Activated T-cell treated with anti-CD3 and anti-CD28 coated beads, Interleukin-2, amount 50 U/mL, for 4 hours (primary cell): ENCODE data around the gene ABHD12B. TPM values are rescaled to one million over a fixed set of nuclear protein-coding genes. Genes with fewer than 3 reads are reported as not detected.

Source experiments
- ATAC-seq, 2 donors: fragments of 200-7000 bp; cut with Tn5 transposase; one replicate each; pipeline ENCODE4 v1.10.0; 2021
- DNase-seq: peaks from one replicate; pipeline ENCODE4 v3.0.0-alpha.2; 2020
- H3K27me3 Mint-ChIP-seq: one replicate; pipeline ENCODE4 v1.8.0; 2021; ENCODE audit warnings: low read depth, mixed read lengths
- H3K36me3 Mint-ChIP-seq: one replicate; pipeline ENCODE4 v1.8.0; 2022; ENCODE audit warnings: mixed read lengths; ENCODE audit not compliant: insufficient read depth
- H3K4me1 Mint-ChIP-seq: one replicate; pipeline ENCODE4 v1.8.0; 2021; ENCODE audit warnings: low read depth, mixed read lengths
- H3K4me3 Mint-ChIP-seq: one replicate; pipeline ENCODE4 v1.8.0; 2021; ENCODE audit warnings: mild to moderate bottlenecking, moderate library complexity, mixed read lengths
- H3K9me3 Mint-ChIP-seq: one replicate; pipeline ENCODE4 v1.8.0; 2021; ENCODE audit warnings: mixed read lengths
- total RNA-seq, 3 donors: library from RNA; stranded (reverse); gene quantifications; one replicate each; pipeline ENCODE4 v1.2.1, GENCODE V29; 2021

ABHD12B gene
- total RNA-seq, 3 donors from 2014 or later = not detected

- ATAC-seq (peak; percentile 75 to 78), DNase-seq (peak; percentile 15)
- peaks cover 10% of the 10 kb centered on the region for H3K4me1 Mint-ChIP-seq
- H3K9me3 Mint-ChIP-seq = no peaks in the 10 kb centered on the region
- peak within 1 kb of the TSS; percentile 81 for H3K4me3 Mint-ChIP-seq
- H3K27me3 Mint-ChIP-seq = peaks cover 30% of the 10 kb centered on the region
- no peaks in the 10 kb centered on the region for H3K36me3 Mint-ChIP-seq
These were observed 72.2 kb downstream of the ABHD12B start, which contains the start of gene PYGL for GRCh38 chr14:50943943-50944646. TSS of gene PYGL (minus strand) at chr14:50944483. CDS start at chr14:50944403, 80 bp downstream.

- Mint-ChIP-seq H3K27me3 (peaks cover 30% of the 10 kb centered on the region), H3K4me3 (peak overlapping the region; percentile 81), H3K4me1 (peaks cover 10% of the 10 kb centered on the region), H3K36me3 (no peaks in the 10 kb centered on the region), H3K9me3 (no peaks in the 10 kb centered on the region)
- DNase-seq (no peak), ATAC-seq (peak; percentile 32 to 39)
These were observed 73.0 kb downstream of the ABHD12B start for GRCh38 chr14:50944647-50945413.

GRCh38 chr14:50946234-50946935 is 74.5 kb downstream of the ABHD12B start:
- H3K4me3 Mint-ChIP-seq = no peak overlapping the region
- H3K4me1 Mint-ChIP-seq = peaks cover 10% of the 10 kb centered on the region
- H3K27me3 Mint-ChIP-seq = peaks cover 23% of the 10 kb centered on the region
- ATAC-seq (no peak), DNase-seq (no peak)
- no peaks in the 10 kb centered on the region for H3K9me3 Mint-ChIP-seq
- H3K36me3 Mint-ChIP-seq = no peaks in the 10 kb centered on the region

- Mint-ChIP-seq H3K4me1 (peaks cover 10% of the 10 kb centered on the region), H3K9me3 (no peaks in the 10 kb centered on the region), H3K27me3 (peaks cover 15% of the 10 kb centered on the region), H3K4me3 (no peak overlapping the region), H3K36me3 (no peaks in the 10 kb centered on the region)
- DNase-seq = no peak
- ATAC-seq = no peak
These were observed 75.6 kb downstream of the ABHD12B start for GRCh38 chr14:50947446-50947845.

- ATAC-seq (no peak), DNase-seq (no peak)
- peaks cover 13% of the 10 kb centered on the region for H3K27me3 Mint-ChIP-seq
- H3K4me3 Mint-ChIP-seq = no peak overlapping the region
- peaks cover 10% of the 10 kb centered on the region for H3K4me1 Mint-ChIP-seq
- H3K9me3 Mint-ChIP-seq = no peaks in the 10 kb centered on the region
- no peaks in the 10 kb centered on the region for H3K36me3 Mint-ChIP-seq
These were observed 76.4 kb downstream of the ABHD12B start for GRCh38 chr14:50948205-50948604.

GRCh38 chr14:50951032-50951431 is 79.2 kb downstream of the ABHD12B start:
- Mint-ChIP-seq H3K36me3 (no peaks in the 10 kb centered on the region), H3K4me3 (no peak overlapping the region), H3K27me3 (no peaks in the 10 kb centered on the region), H3K4me1 (no peaks in the 10 kb centered on the region), H3K9me3 (no peaks in the 10 kb centered on the region)
- no peak for ATAC-seq
- no peak for DNase-seq

GRCh38 chr14:50953502-50953901 is 81.6 kb downstream of the ABHD12B start:
- Mint-ChIP-seq H3K4me1 (no peaks in the 10 kb centered on the region), H3K9me3 (no peaks in the 10 kb centered on the region), H3K27me3 (no peaks in the 10 kb centered on the region), H3K4me3 (no peak overlapping the region), H3K36me3 (no peaks in the 10 kb centered on the region)
- ATAC-seq (no peak), DNase-seq (no peak)

Other genes starting within 250 kb of the ABHD12B start
- 10 to 100 TPM; 11.0 to 15.6 (median 15.3) TPM for gene SAV1, start 203.7 kb upstream of the ABHD12B start, total RNA-seq
- 10 to 100 TPM; 43.9 to 50.2 (median 46.5) TPM for gene NIN, start 40.9 kb upstream of the ABHD12B start, total RNA-seq
- gene PYGL, start 72.4 kb downstream of the ABHD12B start, total RNA-seq = under 1 TPM; 0.16 to 0.25 (median 0.22) TPM
- under 1 TPM; 0.43 to 0.58 (median 0.54) TPM for gene TRIM9, start 223.1 kb downstream of the ABHD12B start, total RNA-seq